ENCODE measurements around the gene PIGK.

DNA sequence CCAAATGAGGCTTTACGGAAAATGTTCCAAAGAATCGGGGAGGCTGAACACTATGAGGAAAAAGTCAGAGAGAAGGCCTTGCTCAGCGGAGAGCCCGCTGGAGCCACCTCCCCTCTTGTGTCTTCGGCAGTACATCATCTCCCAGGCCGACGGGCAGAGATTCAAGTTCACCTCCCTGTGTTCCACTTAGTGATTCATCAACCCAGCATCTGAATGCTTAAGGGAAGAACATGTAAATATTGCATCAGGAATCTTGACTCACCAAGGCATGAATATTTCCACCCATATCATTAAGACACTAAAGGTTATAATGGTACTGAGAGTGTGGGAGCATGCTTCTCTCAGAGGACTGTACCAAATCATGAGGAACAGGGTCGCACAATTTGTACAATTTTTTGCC lies 179.5 kb downstream of the PIGK start:
- TF ChIP-seq, protein P1, sequence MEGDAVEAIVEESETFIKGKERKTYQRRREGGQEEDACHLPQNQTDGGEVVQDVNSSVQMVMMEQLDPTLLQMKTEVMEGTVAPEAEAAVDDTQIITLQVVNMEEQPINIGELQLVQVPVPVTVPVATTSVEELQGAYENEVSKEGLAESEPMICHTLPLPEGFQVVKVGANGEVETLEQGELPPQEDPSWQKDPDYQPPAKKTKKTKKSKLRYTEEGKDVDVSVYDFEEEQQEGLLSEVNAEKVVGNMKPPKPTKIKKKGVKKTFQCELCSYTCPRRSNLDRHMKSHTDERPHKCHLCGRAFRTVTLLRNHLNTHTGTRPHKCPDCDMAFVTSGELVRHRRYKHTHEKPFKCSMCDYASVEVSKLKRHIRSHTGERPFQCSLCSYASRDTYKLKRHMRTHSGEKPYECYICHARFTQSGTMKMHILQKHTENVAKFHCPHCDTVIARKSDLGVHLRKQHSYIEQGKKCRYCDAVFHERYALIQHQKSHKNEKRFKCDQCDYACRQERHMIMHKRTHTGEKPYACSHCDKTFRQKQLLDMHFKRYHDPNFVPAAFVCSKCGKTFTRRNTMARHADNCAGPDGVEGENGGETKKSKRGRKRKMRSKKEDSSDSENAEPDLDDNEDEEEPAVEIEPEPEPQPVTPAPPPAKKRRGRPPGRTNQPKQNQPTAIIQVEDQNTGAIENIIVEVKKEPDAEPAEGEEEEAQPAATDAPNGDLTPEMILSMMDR (IDR thresholded peaks at IDR 0.05), result no peak
- TF ChIP-seq POLR2A (IDR thresholded peaks at IDR 0.05), result no peak
